AG20443 (cell line): ENCODE results near the gene CALCOCO1.

Experiments used
- DNase-seq: peaks from one replicate; pipeline ENCODE4 v3.0.0; 2012; ENCODE audit warnings: low spot score, mixed read lengths

Gene CALCOCO1

GRCh38 chr12:53752192-53752601 is 24.9 kb upstream of the CALCOCO1 start:
- no peak for DNase-seq

GRCh38 chr12:53751336-53752191 is 24.3 kb upstream of the CALCOCO1 start, which contains the start of gene CISTR:
CISTR (minus strand) TSS chr12:53751979.
- DNase-seq = no peak

GRCh38 chr12:53750812-53751335 is 23.6 kb upstream of the CALCOCO1 start:
- DNase-seq = no peak

GRCh38 chr12:53749986-53750811 is 22.9 kb upstream of the CALCOCO1 start:
- DNase-seq = no peak

GRCh38 chr12:53748072-53748840 is 21.0 kb upstream of the CALCOCO1 start:
- DNase-seq = no peak

- no peak for DNase-seq
These were observed 19.8 kb upstream of the CALCOCO1 start for GRCh38 chr12:53747095-53747494.

- peak; percentile 96 for DNase-seq
These were observed 19.4 kb upstream of the CALCOCO1 start for GRCh38 chr12:53746592-53747092.

- no peak for DNase-seq
These were observed 17.5 kb upstream of the CALCOCO1 start for GRCh38 chr12:53744751-53745150.

GRCh38 chr12:53744130-53744441 is 16.8 kb upstream of the CALCOCO1 start:
- DNase-seq = no peak

GRCh38 chr12:53743266-53744129 is 16.2 kb upstream of the CALCOCO1 start:
- DNase-seq = peak; percentile 83

- DNase-seq = no peak
These were observed 12.9 kb upstream of the CALCOCO1 start for GRCh38 chr12:53740130-53740491.

GRCh38 chr12:53739214-53740129 is 12.2 kb upstream of the CALCOCO1 start:
- DNase-seq = no peak

- DNase-seq = no peak
These were observed 11.4 kb upstream of the CALCOCO1 start for GRCh38 chr12:53738406-53739213.

- DNase-seq = no peak
These were observed 10.7 kb upstream of the CALCOCO1 start for GRCh38 chr12:53737951-53738405.

GRCh38 chr12:53737093-53737808 is 10.0 kb upstream of the CALCOCO1 start:
- no peak for DNase-seq

GRCh38 chr12:53736592-53736991 is 9.3 kb upstream of the CALCOCO1 start:
- DNase-seq = no peak

GRCh38 chr12:53735556-53735955 is 8.3 kb upstream of the CALCOCO1 start:
- DNase-seq = no peak

- no peak for DNase-seq
These were observed 7.2 kb upstream of the CALCOCO1 start for GRCh38 chr12:53734425-53734824.
